ENCODE data around the gene SPECC1.

The SPECC1 gene

GRCh38 chr17:20133517-20133916 is 124.4 kb downstream of the SPECC1 start:
- Histone ChIP-seq H3K9me3 (ENCODE audit: low read length) (no peaks in the 10 kb centered on the region), H3K79me2 (ENCODE audit: insufficient read depth, low read length) (no peaks in the 10 kb centered on the region), H3K36me3 (ENCODE audit: insufficient read depth, low read length) (no peaks in the 10 kb centered on the region), H3K4me3 (ENCODE audit: low read depth, low read length, poor library complexity, severe bottlenecking) (no peak overlapping the region), H3K4me2 (ENCODE audit: low read length) (no peak overlapping the region), H3K27me3 (ENCODE audit: insufficient read depth, low read length) (no peaks in the 10 kb centered on the region), H2AFZ (ENCODE audit: low read length) (no peak overlapping the region), H3K27ac (ENCODE audit: low read depth, low read length, poor library complexity, severe bottlenecking) (no peak overlapping the region), H4K20me1 (ENCODE audit: insufficient read depth, low read length) (no peaks in the 10 kb centered on the region), H3K4me1 (ENCODE audit: insufficient read depth, low read length, severe bottlenecking) (no peaks in the 10 kb centered on the region), H3K9me2 (ENCODE audit: low read depth, low read length) (no peaks in the 10 kb centered on the region), H3K9ac (ENCODE audit: low read length) (no peak overlapping the region), H3F3A (ENCODE audit: insufficient read depth, low read length) (no peaks in the 10 kb centered on the region)
- TF ChIP-seq CTCF (IDR thresholded peaks at IDR 0.05; ENCODE audit: low read length) (no peak), EZH2 (IDR thresholded peaks at IDR 0.05; ENCODE audit: borderline replicate concordance, low read length) (no peak)

GRCh38 chr17:20141198-20141972 is 132.2 kb downstream of the SPECC1 start:
- H4K20me1 ChIP-seq (ENCODE audit: insufficient read depth, low read length): no peaks in the 10 kb centered on the region
- H3K4me2 ChIP-seq (ENCODE audit: low read length): no peak overlapping the region
- no peak overlapping the region for H2AFZ ChIP-seq (ENCODE audit: low read length)
- no peaks in the 10 kb centered on the region for H3K36me3 ChIP-seq (ENCODE audit: insufficient read depth, low read length)
- H3K9me3 ChIP-seq (ENCODE audit: low read length): no peaks in the 10 kb centered on the region
- no peaks in the 10 kb centered on the region for H3F3A ChIP-seq (ENCODE audit: insufficient read depth, low read length)
- H3K4me3 ChIP-seq (ENCODE audit: low read depth, low read length, poor library complexity, severe bottlenecking): no peak overlapping the region
- no peaks in the 10 kb centered on the region for H3K4me1 ChIP-seq (ENCODE audit: insufficient read depth, low read length, severe bottlenecking)
- no peaks in the 10 kb centered on the region for H3K79me2 ChIP-seq (ENCODE audit: insufficient read depth, low read length)
- no peaks in the 10 kb centered on the region for H3K9me2 ChIP-seq (ENCODE audit: low read depth, low read length)
- H3K27me3 ChIP-seq (ENCODE audit: insufficient read depth, low read length): 0 out of 2 replicates have a peak, but pooled peaks cover 5% of the 10 kb centered on the region
- H3K27ac ChIP-seq (ENCODE audit: low read depth, low read length, poor library complexity, severe bottlenecking): no peak overlapping the region
- H3K9ac ChIP-seq (ENCODE audit: low read length): no peak overlapping the region
- TF ChIP-seq CTCF (IDR thresholded peaks at IDR 0.05; ENCODE audit: low read length): no peak
- no peak for TF ChIP-seq EZH2 (IDR thresholded peaks at IDR 0.05; ENCODE audit: borderline replicate concordance, low read length)

GRCh38 chr17:20142268-20142667 is 133.1 kb downstream of the SPECC1 start:
- H3K36me3 ChIP-seq (ENCODE audit: insufficient read depth, low read length): no peaks in the 10 kb centered on the region
- H4K20me1 ChIP-seq (ENCODE audit: insufficient read depth, low read length): no peaks in the 10 kb centered on the region
- no peak overlapping the region for H3K9ac ChIP-seq (ENCODE audit: low read length)

More at GRCh38 chr17:20142268-20142667, 133.1 kb downstream of the SPECC1 start:
- TF ChIP-seq EZH2 (IDR thresholded peaks at IDR 0.05; ENCODE audit: borderline replicate concordance, low read length) (no peak), CTCF (IDR thresholded peaks at IDR 0.05; ENCODE audit: low read length) (no peak)
- Histone ChIP-seq H3K9me2 (ENCODE audit: low read depth, low read length) (no peaks in the 10 kb centered on the region), H3K4me3 (ENCODE audit: low read depth, low read length, poor library complexity, severe bottlenecking) (no peak overlapping the region), H3K4me1 (ENCODE audit: insufficient read depth, low read length, severe bottlenecking) (no peaks in the 10 kb centered on the region), H2AFZ (ENCODE audit: low read length) (no peak overlapping the region), H3K9me3 (ENCODE audit: low read length) (no peaks in the 10 kb centered on the region), H3K27me3 (ENCODE audit: insufficient read depth, low read length) (0 out of 2 replicates have a peak, but pooled peaks cover 5% of the 10 kb centered on the region), H3F3A (ENCODE audit: insufficient read depth, low read length) (no peaks in the 10 kb centered on the region), H3K4me2 (ENCODE audit: low read length) (no peak overlapping the region), H3K79me2 (ENCODE audit: insufficient read depth, low read length) (no peaks in the 10 kb centered on the region), H3K27ac (ENCODE audit: low read depth, low read length, poor library complexity, severe bottlenecking) (no peak overlapping the region)

Data from OCI-LY1 (cell line).